Measurements from ENCODE around the gene GPR137B.

GPR137B gene

DNA sequence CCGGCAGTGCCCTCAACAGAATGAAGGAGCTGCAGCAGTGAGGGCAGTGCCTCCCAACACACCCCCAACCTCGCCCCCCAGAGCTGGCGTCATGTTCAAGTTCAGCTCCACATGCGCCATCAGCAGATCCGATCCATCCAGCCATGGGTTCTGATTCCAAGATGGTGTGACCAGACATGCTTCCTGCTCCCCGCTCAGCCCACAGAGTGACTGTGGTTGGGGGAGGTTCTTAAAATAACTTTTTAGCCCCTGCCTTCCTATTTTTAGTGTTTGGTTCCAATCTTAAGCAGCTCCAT lies 30.1 kb upstream of the GPR137B start:
- no peak overlapping the region for H3K27ac ChIP-seq (ENCODE audit: low read depth, low read length)
- H2BK120ac ChIP-seq (ENCODE audit: low read depth, low read length) = no peak overlapping the region
- H3K4ac ChIP-seq (ENCODE audit: low read depth, low read length) = no peak overlapping the region
- H4K8ac ChIP-seq (ENCODE audit: low read depth, low read length) = no peak overlapping the region
- DNase-seq = no peak
- no peaks in the 10 kb centered on the region for H3K79me1 ChIP-seq (ENCODE audit: low read length)
- H3K79me2 ChIP-seq (ENCODE audit: control insufficient read depth, insufficient read depth, low read length) = no peaks in the 10 kb centered on the region
- H3K36me3 ChIP-seq (ENCODE audit: control insufficient read depth, insufficient read depth, low read length) = no peaks in the 10 kb centered on the region
- no peak overlapping the region for H3K4me3 ChIP-seq (ENCODE audit: low read length)
- H3K27me3 ChIP-seq (ENCODE audit: insufficient read depth, low read length, poor library complexity) = no peaks in the 10 kb centered on the region
- H3K56ac ChIP-seq (ENCODE audit: low read length) = no peak overlapping the region
- no peak overlapping the region for H3K9ac ChIP-seq (ENCODE audit: low read length)
- no peak overlapping the region for H3K18ac ChIP-seq (ENCODE audit: low read length)
- H3K4me1 ChIP-seq (ENCODE audit: control insufficient read depth, low read depth, low read length) = no peaks in the 10 kb centered on the region
- WGBS (ENCODE audit: extremely low coverage, insufficient coverage, low lambda C conversion rate) = no CpG with 5 or more reads among the region's 6 CpGs
- no peak overlapping the region for H4K5ac ChIP-seq (ENCODE audit: low read length)
- no peak overlapping the region for H2AK5ac ChIP-seq (ENCODE audit: low read length)
- no peak overlapping the region for H3K23ac ChIP-seq (ENCODE audit: low read length)
- no peak overlapping the region for H3K4me2 ChIP-seq (ENCODE audit: low read length)
- no peak overlapping the region for H2BK5ac ChIP-seq (ENCODE audit: low read length)
- H2BK15ac ChIP-seq (replicated peaks; ENCODE audit: low read depth) = no peak overlapping the region

DNA sequence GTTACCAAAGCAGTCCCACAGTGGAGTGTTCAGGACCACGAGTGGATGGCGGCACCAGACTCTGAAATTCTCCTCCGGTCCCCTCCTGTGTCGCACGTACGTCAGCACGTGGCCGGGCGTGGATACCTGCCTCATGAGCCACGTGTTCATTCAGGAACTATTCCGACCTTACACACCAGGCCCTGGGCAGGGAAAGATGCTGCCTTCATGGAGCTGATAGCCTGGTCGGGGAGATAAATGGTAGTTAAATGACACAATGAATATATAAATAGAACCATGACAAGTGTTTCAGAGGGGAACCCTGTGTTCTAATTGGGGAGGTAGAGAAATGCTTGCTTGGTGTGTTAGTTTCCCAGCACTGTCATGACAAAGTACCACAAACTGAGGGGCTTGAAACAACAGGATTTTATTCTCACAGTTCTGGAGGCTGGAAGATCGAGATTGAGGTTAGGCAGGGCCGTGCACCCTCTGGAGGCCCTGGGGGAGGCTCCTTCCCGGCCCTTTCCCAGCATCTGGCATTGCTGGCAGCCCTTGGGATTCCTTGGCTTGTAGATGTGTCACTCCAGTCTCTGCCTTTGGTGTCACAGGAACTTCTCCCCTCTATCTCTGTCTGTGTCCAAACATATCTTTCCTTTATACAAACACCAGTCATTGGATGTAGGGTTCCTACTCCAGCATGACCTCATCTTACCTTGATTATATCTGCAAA lies 28.9 kb upstream of the GPR137B start:
- Histone ChIP-seq H2AK5ac (ENCODE audit: low read length) (no peak overlapping the region), H3K4ac (ENCODE audit: low read depth, low read length) (no peak overlapping the region), H3K27me3 (ENCODE audit: insufficient read depth, low read length, poor library complexity) (no peaks in the 10 kb centered on the region), H4K5ac (ENCODE audit: low read length) (no peak overlapping the region), H4K8ac (ENCODE audit: low read depth, low read length) (no peak overlapping the region), H3K23ac (ENCODE audit: low read length) (no peak overlapping the region), H2BK5ac (ENCODE audit: low read length) (no peak overlapping the region), H3K4me3 (ENCODE audit: low read length) (no peak overlapping the region), H3K4me2 (ENCODE audit: low read length) (no peak overlapping the region), H3K56ac (ENCODE audit: low read length) (no peak overlapping the region), H2BK120ac (ENCODE audit: low read depth, low read length) (no peak overlapping the region), H2BK15ac (replicated peaks; ENCODE audit: low read depth) (no peak overlapping the region), H3K79me2 (ENCODE audit: control insufficient read depth, insufficient read depth, low read length) (no peaks in the 10 kb centered on the region), H3K4me1 (ENCODE audit: control insufficient read depth, low read depth, low read length) (no peaks in the 10 kb centered on the region), H3K9ac (ENCODE audit: low read length) (no peak overlapping the region), H3K27ac (ENCODE audit: low read depth, low read length) (no peak overlapping the region), H3K36me3 (ENCODE audit: control insufficient read depth, insufficient read depth, low read length) (no peaks in the 10 kb centered on the region), H3K18ac (ENCODE audit: low read length) (no peak overlapping the region), H3K79me1 (ENCODE audit: low read length) (no peaks in the 10 kb centered on the region)
- WGBS (ENCODE audit: extremely low coverage, insufficient coverage, low lambda C conversion rate) = no CpG with 5 or more reads among the region's 15 CpGs
- DNase-seq = no peak

DNA sequence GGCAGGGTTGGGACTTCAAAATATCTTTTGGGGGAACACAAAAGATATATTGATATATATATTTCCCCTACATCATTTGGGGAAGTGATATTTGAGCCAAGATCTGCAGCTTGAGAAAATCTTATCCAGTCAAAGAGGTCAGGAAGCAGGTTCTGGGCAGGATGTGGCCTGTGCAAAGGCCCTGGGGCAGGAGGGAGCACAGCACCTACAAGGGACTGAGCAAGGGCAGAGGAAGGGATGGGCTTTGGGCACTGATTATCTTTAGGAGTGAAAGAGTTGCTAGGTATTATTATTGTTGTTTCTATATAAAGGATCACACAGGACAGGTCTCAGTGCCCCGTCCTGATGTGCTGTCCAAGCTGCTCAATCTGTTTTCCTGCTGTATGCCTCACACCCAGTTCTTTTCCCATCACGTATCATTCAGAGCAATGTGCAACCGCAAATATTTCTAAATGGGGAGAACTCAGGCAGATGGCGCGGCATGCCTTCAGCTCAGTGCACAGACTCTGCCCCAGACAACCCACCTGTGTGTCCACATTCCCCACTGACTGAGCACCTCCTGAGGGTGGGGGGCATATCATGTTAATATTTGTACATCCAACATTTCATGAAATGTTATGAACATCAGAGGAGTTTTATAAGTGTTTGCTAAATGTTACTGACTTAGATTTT lies 28.1 kb upstream of the GPR137B start:
- Histone ChIP-seq H3K79me1 (ENCODE audit: low read length) (no peaks in the 10 kb centered on the region), H3K79me2 (ENCODE audit: control insufficient read depth, insufficient read depth, low read length) (no peaks in the 10 kb centered on the region), H4K8ac (ENCODE audit: low read depth, low read length) (no peak overlapping the region), H4K5ac (ENCODE audit: low read length) (no peak overlapping the region), H2BK120ac (ENCODE audit: low read depth, low read length) (no peak overlapping the region), H3K4ac (ENCODE audit: low read depth, low read length) (no peak overlapping the region), H3K23ac (ENCODE audit: low read length) (no peak overlapping the region), H3K4me3 (ENCODE audit: low read length) (no peak overlapping the region), H3K36me3 (ENCODE audit: control insufficient read depth, insufficient read depth, low read length) (no peaks in the 10 kb centered on the region), H3K56ac (ENCODE audit: low read length) (no peak overlapping the region), H2BK15ac (replicated peaks; ENCODE audit: low read depth) (no peak overlapping the region), H3K27ac (ENCODE audit: low read depth, low read length) (no peak overlapping the region), H2AK5ac (ENCODE audit: low read length) (no peak overlapping the region), H2BK5ac (ENCODE audit: low read length) (no peak overlapping the region), H3K4me2 (ENCODE audit: low read length) (no peak overlapping the region), H3K4me1 (ENCODE audit: control insufficient read depth, low read depth, low read length) (no peaks in the 10 kb centered on the region), H3K18ac (ENCODE audit: low read length) (no peak overlapping the region), H3K9ac (ENCODE audit: low read length) (no peak overlapping the region), H3K27me3 (ENCODE audit: insufficient read depth, low read length, poor library complexity) (no peaks in the 10 kb centered on the region)
- DNase-seq = no peak
- WGBS (ENCODE audit: extremely low coverage, insufficient coverage, low lambda C conversion rate) = no CpG with 5 or more reads among the region's 5 CpGs

DNA sequence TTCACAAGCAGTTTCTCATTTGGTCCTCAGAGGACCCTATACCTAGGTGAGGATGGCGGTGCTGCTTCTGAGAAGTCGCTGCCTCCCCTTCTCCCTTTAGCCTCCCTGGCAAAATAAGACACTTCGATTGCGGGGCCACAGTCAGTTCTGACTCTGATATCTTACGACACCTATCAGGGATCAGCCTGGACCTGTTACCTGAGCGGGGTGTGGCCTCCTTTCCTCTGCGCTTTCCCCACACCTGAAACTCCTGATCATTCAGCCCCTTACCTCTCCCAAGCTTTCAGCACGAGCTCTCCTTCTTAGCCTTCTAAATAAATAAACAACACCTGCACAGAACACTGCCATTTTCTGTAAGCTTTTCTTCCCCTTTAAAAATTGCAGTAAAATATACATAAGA lies 24.6 kb upstream of the GPR137B start:
- no peak overlapping the region for H4K5ac ChIP-seq (ENCODE audit: low read length)
- no peaks in the 10 kb centered on the region for H3K79me1 ChIP-seq (ENCODE audit: low read length)
- no peak for DNase-seq
- no peak overlapping the region for H3K4me2 ChIP-seq (ENCODE audit: low read length)
- H3K9ac ChIP-seq (ENCODE audit: low read length) = no peak overlapping the region
- no peak overlapping the region for H3K4ac ChIP-seq (ENCODE audit: low read depth, low read length)
- no peak overlapping the region for H2BK15ac ChIP-seq (replicated peaks; ENCODE audit: low read depth)
- H3K36me3 ChIP-seq (ENCODE audit: control insufficient read depth, insufficient read depth, low read length) = no peaks in the 10 kb centered on the region
- H3K27ac ChIP-seq (ENCODE audit: low read depth, low read length) = no peak overlapping the region
- no peak overlapping the region for H2BK120ac ChIP-seq (ENCODE audit: low read depth, low read length)
- no peaks in the 10 kb centered on the region for H3K27me3 ChIP-seq (ENCODE audit: insufficient read depth, low read length, poor library complexity)
- no peaks in the 10 kb centered on the region for H3K4me1 ChIP-seq (ENCODE audit: control insufficient read depth, low read depth, low read length)
- no peak overlapping the region for H3K56ac ChIP-seq (ENCODE audit: low read length)
- H3K23ac ChIP-seq (ENCODE audit: low read length) = no peak overlapping the region
- H2BK5ac ChIP-seq (ENCODE audit: low read length) = no peak overlapping the region
- H2AK5ac ChIP-seq (ENCODE audit: low read length) = no peak overlapping the region
- WGBS (ENCODE audit: extremely low coverage, insufficient coverage, low lambda C conversion rate) = no CpG with 5 or more reads among the region's 8 CpGs
- H4K8ac ChIP-seq (ENCODE audit: low read depth, low read length) = no peak overlapping the region
- no peaks in the 10 kb centered on the region for H3K79me2 ChIP-seq (ENCODE audit: control insufficient read depth, insufficient read depth, low read length)
- no peak overlapping the region for H3K4me3 ChIP-seq (ENCODE audit: low read length)
- H3K18ac ChIP-seq (ENCODE audit: low read length) = no peak overlapping the region

DNA sequence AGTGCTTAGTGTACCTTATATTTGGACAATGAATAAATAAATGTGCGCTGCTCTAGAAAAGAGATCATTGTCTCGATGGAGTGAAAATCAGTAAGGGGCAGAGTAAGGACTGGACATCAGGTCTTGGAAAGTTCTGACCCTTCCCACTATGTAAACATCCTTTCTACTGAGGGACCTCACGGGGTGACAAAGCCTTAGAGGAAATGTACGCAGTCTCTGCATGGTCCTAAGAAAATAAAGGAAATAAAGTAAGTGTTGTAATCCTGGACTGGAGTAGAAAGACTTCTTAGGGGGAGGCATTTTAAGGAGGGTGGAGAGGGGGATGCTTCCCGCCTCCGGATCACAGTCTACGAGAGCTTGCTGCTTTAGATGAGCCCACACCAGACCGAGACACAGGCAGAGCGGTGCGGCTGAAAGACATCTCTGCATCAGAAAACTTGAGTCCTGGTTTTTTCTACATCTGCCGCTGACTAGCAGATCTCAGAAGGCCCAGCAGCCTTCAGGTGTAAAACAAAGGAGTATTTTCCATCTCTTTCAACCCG lies 22.3 kb upstream of the GPR137B start:
- Histone ChIP-seq H3K9ac (ENCODE audit: low read length) (no peak overlapping the region), H2BK15ac (replicated peaks; ENCODE audit: low read depth) (no peak overlapping the region), H3K27me3 (ENCODE audit: insufficient read depth, low read length, poor library complexity) (no peaks in the 10 kb centered on the region), H3K23ac (ENCODE audit: low read length) (no peak overlapping the region), H2BK120ac (ENCODE audit: low read depth, low read length) (no peak overlapping the region), H3K27ac (ENCODE audit: low read depth, low read length) (no peak overlapping the region), H3K79me1 (ENCODE audit: low read length) (no peaks in the 10 kb centered on the region), H4K8ac (ENCODE audit: low read depth, low read length) (no peak overlapping the region), H3K56ac (ENCODE audit: low read length) (no peak overlapping the region), H3K36me3 (ENCODE audit: control insufficient read depth, insufficient read depth, low read length) (no peaks in the 10 kb centered on the region), H2BK5ac (ENCODE audit: low read length) (no peak overlapping the region), H3K4me3 (ENCODE audit: low read length) (no peak overlapping the region), H3K79me2 (ENCODE audit: control insufficient read depth, insufficient read depth, low read length) (no peaks in the 10 kb centered on the region), H2AK5ac (ENCODE audit: low read length) (no peak overlapping the region), H3K18ac (ENCODE audit: low read length) (no peak overlapping the region), H3K4ac (ENCODE audit: low read depth, low read length) (no peak overlapping the region), H4K5ac (ENCODE audit: low read length) (no peak overlapping the region), H3K4me2 (ENCODE audit: low read length) (no peak overlapping the region), H3K4me1 (ENCODE audit: control insufficient read depth, low read depth, low read length) (no peaks in the 10 kb centered on the region)
- WGBS (ENCODE audit: extremely low coverage, insufficient coverage, low lambda C conversion rate) = no CpG with 5 or more reads among the region's 12 CpGs
- DNase-seq = no peak

Data from mesendoderm (in vitro differentiated cells).